OCI-LY7 (cell line): ENCODE measurements around the gene SLC30A3. TPM values are rescaled to one million over a fixed set of nuclear protein-coding genes. Genes with fewer than 3 reads are reported as not detected.
A peak's percentile ranks its signal among the peaks of the same experiment; 100 is the strongest.

ENCODE experiments used
- BruUV-seq: library from RNA; stranded (reverse); fragments of 400-500 nt; replicated peaks from 2 replicates; lab custom pipeline; 2021; lab: Mats Ljungman, UMichigan
- CTCF ChIA-PET: fragments of 300-600 bp; sonication (Branson Sonifier 250); formaldehyde crosslinking; loops from one replicate; lab custom pipeline; 2022; ENCODE audit warnings: antibody characterized with exemption; ENCODE audit not compliant: unreplicated experiment; lab: Charles Lee
- POLR2A ChIA-PET: fragments of 300-600 bp; sonication (Branson Sonifier 250); formaldehyde crosslinking; loops from one replicate; lab custom pipeline; 2022; ENCODE audit warnings: antibody characterized with exemption; lab: Charles Lee
- DNase-seq: peaks from one replicate; pipeline ENCODE4 v3.0.0-alpha.2; 2015; ENCODE audit warnings: low spot score
- H2AFZ ChIP-seq: fragments of 200-600 bp; sonication (generic), shearing (Covaris generic); 2 replicates; pipeline ENCODE4 v1.6.1; 2014; ENCODE audit warnings: mild to moderate bottlenecking, antibody characterized with exemption, low read length, moderate library complexity
- H3K27ac ChIP-seq: fragments of 200-600 bp; sonication (generic); 2 replicates; pipeline ENCODE4 v1.5.1; 2014; ENCODE audit warnings: mixed run types, low read depth, mild to moderate bottlenecking, moderate library complexity, low read length, inconsistent platforms; ENCODE audit not compliant: poor library complexity, severe bottlenecking
- H3K36me3 ChIP-seq: fragments of 200-600 bp; sonication (generic); 2 replicates; pipeline ENCODE4 v1.6.1; 2014; ENCODE audit warnings: mild to moderate bottlenecking, antibody characterized with exemption, low read length, moderate library complexity, mixed read lengths; ENCODE audit not compliant: insufficient read depth
- H3K4me1 ChIP-seq: fragments of 200-600 bp; sonication (generic); 2 replicates; pipeline ENCODE4 v1.5.1; 2014; ENCODE audit warnings: mild to moderate bottlenecking, low read length; ENCODE audit not compliant: insufficient read depth, poor library complexity, severe bottlenecking
- H3K4me2 ChIP-seq: fragments of 200-600 bp; sonication (generic); 2 replicates; pipeline ENCODE4 v1.6.1; 2014; ENCODE audit warnings: mild to moderate bottlenecking, low read length
- H3K4me3 ChIP-seq: fragments of 200-600 bp; sonication (generic); 2 replicates; pipeline ENCODE4 v1.5.1; 2014; ENCODE audit warnings: mild to moderate bottlenecking, low read depth, low read length; ENCODE audit not compliant: poor library complexity, severe bottlenecking
- H3K79me2 ChIP-seq: fragments of 200-600 bp; sonication (generic); 2 replicates; pipeline ENCODE4 v1.6.1; 2016; ENCODE audit warnings: low read depth, mild to moderate bottlenecking, low read length, moderate library complexity, mixed read lengths; ENCODE audit not compliant: insufficient read depth
- H3K9me2 ChIP-seq: fragments of 200-600 bp; sonication (generic); 2 replicates; pipeline ENCODE4 v1.6.1; 2016; ENCODE audit warnings: mild to moderate bottlenecking, low read length, mixed read lengths; ENCODE audit not compliant: insufficient read depth
- H3K9me3 ChIP-seq: fragments of 200-600 bp; sonication (generic); 2 replicates; pipeline ENCODE4 v1.6.1; 2014; ENCODE audit warnings: mild to moderate bottlenecking, mixed run types, low read length, mixed read lengths
- H4K20me1 ChIP-seq: fragments of 200-600 bp; sonication (generic); 2 replicates; pipeline ENCODE4 v1.6.1; 2014; ENCODE audit warnings: mild to moderate bottlenecking, antibody characterized with exemption, low read length, moderate library complexity, mixed read lengths; ENCODE audit not compliant: insufficient read depth
- CTCF ChIP-seq: fragments of 200-600 bp; sonication (generic); conservative IDR thresholded peaks from 2 replicates; pipeline ENCODE4 v1.5.1; 2014; ENCODE audit warnings: mild to moderate bottlenecking, antibody characterized with exemption, low read length, moderate library complexity, mixed read lengths
- EZH2phosphoT487 ChIP-seq: fragments of 200-600 bp; sonication (generic); IDR thresholded peaks from 2 replicates; pipeline ENCODE4 v1.6.1; 2018; ENCODE audit warnings: low read depth, borderline replicate concordance, mild to moderate bottlenecking, mixed run types, antibody characterized with exemption, low read length, moderate library complexity, mixed read lengths
- intact Hi-C: fragments of 100-400 bp; cut with micrococcal nuclease; formaldehyde crosslinking; loops from one replicate; pipeline ENCODE4 v1.10.0; 2022; ENCODE audit not compliant: unreplicated experiment
- total RNA-seq, 2 experiments: library from RNA; depleted of rRNA in 1 of 2; stranded (reverse); fragments of >200 nt in 1 of 2; shearing (Covaris generic) in 1 of 2; gene quantifications; 2 replicates each; pipeline ENCODE4 v1.2.3, GENCODE V29; 2014 to 2022

The SLC30A3 gene
- total RNA-seq, 2 experiments from 2014 or later: 23.3 to 71.6 TPM

- Histone ChIP-seq H2AFZ (peak overlapping the region; percentile 26; the same call in 1 of the 2 replicates), H3K4me2 (peak overlapping the region; percentile 93), H3K36me3 (peaks cover 57% of the 10 kb centered on the region), H3K4me1 (peaks cover 50% of the 10 kb centered on the region), H4K20me1 (no peaks in the 10 kb centered on the region), H3K4me3 (peak overlapping the region; percentile 90), H3K9me2 (no peaks in the 10 kb centered on the region), H3K27ac (peak overlapping the region; percentile 79), H3K9me3 (no peaks in the 10 kb centered on the region), H3K79me2 (peaks cover 55% of the 10 kb centered on the region)
- CTCF ChIA-PET: interaction anchor here (1.0 kb wide), 1 partner anchor 25 kb away, joined by 3 read pairs; no protein-coding TSS in a partner anchor
- POLR2A ChIA-PET: interaction anchor here (0.7 to 1.7 kb wide), 8 partner anchors 14 to 485 kb away, joined by 3 to 7 read pairs (median 3); partner anchors contain the start of gene TMEM214
- intact Hi-C loops: loop anchor here (5.0 kb wide), 2 partner anchors 79 to 146 kb away; partner anchors contain the start of genes GTF3C2 and PREB
- no peak for TF ChIP-seq CTCF
- TF ChIP-seq EZH2phosphoT487: no peak
- DNase-seq: peak; percentile 30
- BruUV-seq: TSS peak; percentile 88
These were observed 51.5 kb downstream of the SLC30A3 start for GRCh38 chr2:27211241-27211942.

- peak; percentile 14 for DNase-seq
- no peaks in the 10 kb centered on the region for H3K9me2 ChIP-seq
- H3K4me3 ChIP-seq: peak overlapping the region; percentile 51
- H3K4me2 ChIP-seq: peak overlapping the region; percentile 73
- H3K4me1 ChIP-seq: peaks cover 48% of the 10 kb centered on the region
- intact Hi-C loops: loop anchor here (5.0 kb wide), 2 partner anchors 78 to 147 kb away; partner anchors contain the start of genes GTF3C2 and PREB
- CTCF ChIA-PET: interaction anchor here (1.0 kb wide), 1 partner anchor 24 kb away, joined by 3 read pairs; no protein-coding TSS in a partner anchor
- H3K36me3 ChIP-seq: peaks cover 60% of the 10 kb centered on the region
- peaks cover 55% of the 10 kb centered on the region for H3K79me2 ChIP-seq
- POLR2A ChIA-PET: interaction anchor here (0.6 to 1.6 kb wide), 3 partner anchors 13 to 221 kb away, joined by 3 to 7 read pairs (median 3); no protein-coding TSS in a partner anchor
- no peaks in the 10 kb centered on the region for H4K20me1 ChIP-seq
- peak overlapping the region; percentile 55 for H3K27ac ChIP-seq
- no peaks in the 10 kb centered on the region for H3K9me3 ChIP-seq
- no peak overlapping the region for H2AFZ ChIP-seq
- no peak for TF ChIP-seq CTCF
- TF ChIP-seq EZH2phosphoT487: no peak
- no TSS peak for BruUV-seq
These were observed 53.0 kb downstream of the SLC30A3 start for GRCh38 chr2:27209621-27210401.
